Amygdala (tissue), 56 donors: ENCODE data around the gene TMEM53.
"Not testable (repeated sequence)": the region's sequence is repeated elsewhere in the genome, so short reads cannot be mapped to it uniquely, and the experiment has no call there.

Experiments used
- DNase-seq, 56 donors: peaks; one replicate each; lab custom pipeline; 2025; lab: John Stamatoyannopoulos, UW

TMEM53 gene

GRCh38 chr1:44675186-44675585, 905 bp upstream of the TMEM53 start:
- DNase-seq, result no peak

GRCh38 chr1:44673675-44674112, 587 bp downstream of the TMEM53 start:
- DNase-seq, result peak in 1 of 56 donors; percentile 57

- DNase-seq, result peak in 1 of 56 donors; percentile 57
Measured at GRCh38 chr1:44672961-44673674, 1.2 kb downstream of the TMEM53 start.

GRCh38 chr1:44672254-44672955, 1.9 kb downstream of the TMEM53 start:
- DNase-seq, result peak in 14 of 56 donors; percentile 11 to 44 (median 22)

- DNase-seq, result peak in 4 of 56 donors; percentile 24 to 34 (median 28)
Measured at GRCh38 chr1:44670751-44671640, 3.3 kb downstream of the TMEM53 start.

- not testable (repeated sequence) for DNase-seq
Measured at GRCh38 chr1:44666719-44667118, 7.6 kb downstream of the TMEM53 start.

GRCh38 chr1:44664730-44665370, 9.4 kb downstream of the TMEM53 start:
- no peak for DNase-seq

GRCh38 chr1:44663417-44663816, 10.9 kb downstream of the TMEM53 start:
- DNase-seq, result no peak

- DNase-seq, result no peak
Measured at GRCh38 chr1:44662683-44663030, 11.6 kb downstream of the TMEM53 start.

GRCh38 chr1:44661781-44662682, 12.2 kb downstream of the TMEM53 start:
- DNase-seq, result no peak

- DNase-seq, result peak in 53 of 56 donors; percentile 31 to 93 (median 81)
Measured at GRCh38 chr1:44660176-44660575, 14.1 kb downstream of the TMEM53 start.

- DNase-seq, result no peak
Measured at GRCh38 chr1:44659566-44659965, 14.7 kb downstream of the TMEM53 start.

- peak in 5 of 56 donors; percentile 12 to 38 (median 34) for DNase-seq
Measured at GRCh38 chr1:44655609-44656008, 18.7 kb downstream of the TMEM53 start.

GRCh38 chr1:44654621-44655187, 19.6 kb downstream of the TMEM53 start:
- no peak for DNase-seq

GRCh38 chr1:44653107-44653964, 20.9 kb downstream of the TMEM53 start:
- DNase-seq, result no peak

- peak in 53 of 56 donors; percentile 30 to 93 (median 71) for DNase-seq
Measured at GRCh38 chr1:44652445-44653106, 21.7 kb downstream of the TMEM53 start.

- DNase-seq, result no peak
Measured at GRCh38 chr1:44651069-44651468, 23.2 kb downstream of the TMEM53 start.
